ENCODE data around the gene BARX2. TPM values are rescaled to one million over a fixed set of nuclear protein-coding genes. Genes with fewer than 3 reads are reported as not detected.

BARX2 gene
- total and polyA plus RNA-seq, 12 donors = 0.07 TPM; not detected in 11

DNA sequence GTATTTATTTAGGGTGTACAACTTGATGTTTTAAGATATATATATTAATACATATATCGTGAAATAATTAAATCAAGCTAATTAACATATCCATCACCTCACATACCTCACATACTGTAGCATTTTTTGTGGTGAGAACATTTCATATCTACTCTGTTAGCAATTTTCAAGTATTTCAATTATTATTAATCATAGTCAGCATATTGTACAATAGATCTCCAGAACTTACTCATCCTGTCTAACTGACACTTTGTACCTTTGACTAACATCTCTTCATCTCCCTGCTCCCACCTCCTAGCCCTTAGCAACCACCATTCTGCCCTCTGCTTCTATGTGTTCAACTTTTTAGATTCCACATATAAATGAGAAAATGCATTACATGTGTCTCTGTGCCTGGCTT lies 108.4 kb downstream of the BARX2 start:
- 81 to 91% (median 83%) methylated on average over 1 of the region's 1 CpG for WGBS, 4 donors
- H3K9me3 ChIP-seq (replicated peaks in 1 of 3) = no peaks in the 10 kb centered on the region
- no peaks in the 10 kb centered on the region for H3K36me3 ChIP-seq (replicated peaks in 1 of 2)
- no peak for DNase-seq
- TF ChIP-seq POLR2A (IDR thresholded peaks at IDR 0.05) (no peak), CTCF (IDR thresholded peaks at IDR 0.05) (no peak)
- H3K4me1 ChIP-seq (replicated peaks in 1 of 2) = no peaks in the 10 kb centered on the region
- no peak overlapping the region for H3K4me3 ChIP-seq
- H3K27me3 ChIP-seq = no peaks in the 10 kb centered on the region
- intact Hi-C loops (cut with DNase I) = no loop called here
- no peak overlapping the region for H3K27ac ChIP-seq

DNA sequence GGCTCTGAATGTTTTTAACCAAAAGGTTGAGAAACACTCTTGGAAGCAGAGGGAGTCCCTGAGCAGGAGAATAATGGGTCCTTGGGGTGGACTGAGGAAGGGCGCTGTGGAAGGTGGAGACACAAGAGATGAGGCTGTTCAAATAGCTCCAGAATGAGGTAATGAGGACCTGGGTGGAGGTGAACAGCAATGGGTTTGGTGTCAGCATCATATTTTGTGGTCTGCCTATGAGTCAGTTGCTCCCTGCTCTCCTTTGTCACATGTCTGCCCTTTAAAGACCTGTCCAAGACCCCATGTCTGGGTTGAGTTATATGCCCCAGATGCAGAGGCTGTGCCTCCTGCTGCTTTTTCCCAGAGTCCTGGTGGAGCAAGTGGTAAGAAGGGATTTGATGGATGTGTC lies 113.6 kb downstream of the BARX2 start:
- TF ChIP-seq POLR2A (IDR thresholded peaks at IDR 0.05) = no peak
- no peak for TF ChIP-seq CTCF (IDR thresholded peaks at IDR 0.05)
- no peak for DNase-seq
- 60 to 75% (median 66%) methylated on average over 1 of the region's 1 CpG for WGBS, 4 donors

GRCh38 chr11:129490004-129490403 lies 114.4 kb downstream of the BARX2 start:
- no peak for DNase-seq
- Histone ChIP-seq H3K36me3 (replicated peaks in 1 of 2) (no peaks in the 10 kb centered on the region), H3K27me3 (no peaks in the 10 kb centered on the region), H3K27ac (no peak overlapping the region), H3K9me3 (replicated peaks in 1 of 3) (no peaks in the 10 kb centered on the region), H3K4me3 (no peak overlapping the region), H3K4me1 (replicated peaks in 1 of 2) (no peaks in the 10 kb centered on the region)
- TF ChIP-seq POLR2A (IDR thresholded peaks at IDR 0.05) = no peak
- no peak for TF ChIP-seq CTCF (IDR thresholded peaks at IDR 0.05)
- intact Hi-C loops (cut with DNase I) = no loop called here
- WGBS, 4 donors = 47 to 79% (median 64%) methylated on average over 6 of the region's 6 CpGs

More for the DNA sequence above, 113.6 kb downstream of the BARX2 start:
- Histone ChIP-seq H3K9me3 (replicated peaks in 1 of 3) (no peaks in the 10 kb centered on the region), H3K36me3 (replicated peaks in 1 of 2) (no peaks in the 10 kb centered on the region), H3K4me1 (replicated peaks in 1 of 2) (no peaks in the 10 kb centered on the region), H3K27me3 (no peaks in the 10 kb centered on the region), H3K4me3 (no peak overlapping the region), H3K27ac (no peak overlapping the region)
- intact Hi-C loops (cut with DNase I) = no loop called here

DNA sequence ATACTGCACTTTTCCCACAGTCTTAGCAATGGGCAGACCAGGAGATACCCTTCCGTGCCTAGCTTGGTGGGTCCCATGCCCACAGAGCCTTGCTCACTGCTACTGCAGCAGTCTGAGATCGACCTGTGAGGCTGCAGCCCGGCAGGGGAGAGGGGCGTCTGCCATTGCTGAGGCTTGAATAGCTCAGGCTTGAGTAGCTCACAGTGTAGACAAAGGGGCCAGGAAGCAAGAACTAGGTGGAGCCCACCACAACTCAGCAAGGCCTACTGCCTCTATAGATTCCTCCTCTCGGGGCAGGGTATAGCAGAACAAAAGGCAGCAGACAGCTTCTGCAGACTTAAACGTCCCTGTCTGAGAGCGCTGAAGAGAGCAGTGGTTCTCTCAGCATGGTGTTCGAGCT lies 118.1 kb downstream of the BARX2 start:
- Histone ChIP-seq H3K27ac (no peak overlapping the region), H3K4me1 (replicated peaks in 1 of 2) (no peaks in the 10 kb centered on the region), H3K4me3 (no peak overlapping the region), H3K27me3 (no peaks in the 10 kb centered on the region), H3K9me3 (replicated peaks in 1 of 3) (no peaks in the 10 kb centered on the region), H3K36me3 (replicated peaks in 1 of 2) (no peaks in the 10 kb centered on the region)
- no peak for TF ChIP-seq POLR2A (IDR thresholded peaks at IDR 0.05)
- no peak for TF ChIP-seq CTCF (IDR thresholded peaks at IDR 0.05)
- 77 to 91% (median 84%) methylated on average over 4 to 8 of the region's 8 CpGs for WGBS, 4 donors
- intact Hi-C loops (cut with DNase I) = no loop called here
- no peak for DNase-seq

Other genes with a start within 250 kb of the BARX2 start
- 10 to 100 TPM; 18.9 to 50.4 (median 27.7) TPM for gene ARHGAP32, start 183.5 kb upstream of the BARX2 start, total RNA-seq
- gene ARHGAP32, start 183.5 kb upstream of the BARX2 start, polyA plus RNA-seq = 10 to 100 TPM in 1 of 3 donors, 1 to 10 TPM in 2; 4.0 to 23.4 (median 6.8) TPM

All from adrenal gland (tissue), 12 donors.